Immature natural killer cell (primary cell): ENCODE results near the gene PPP1R8. TPM values are rescaled to one million over a fixed set of nuclear protein-coding genes. Genes with fewer than 3 reads are reported as not detected.

Experiments
- polyA plus RNA-seq, 3 donors: library from polyadenylated mRNA; unstranded; fragments of 300-500 nt; fragmentation: Illumina TruSeq; gene quantifications; one replicate each; pipeline ENCODE4 v1.2.3, GENCODE V29; 2021

The PPP1R8 gene
- polyA plus RNA-seq, 3 donors from 2014 or later, result 37.7 to 51.1 (median 45.1) TPM

Other genes starting within 250 kb of the PPP1R8 start
- 1 to 10 TPM in 2 of 3 donors, not detected in 1; 1.2 to 6.3 TPM for gene AHDC1, start 226.6 kb upstream of the PPP1R8 start, polyA plus RNA-seq
- gene FGR, start 195.6 kb upstream of the PPP1R8 start, polyA plus RNA-seq, result 100 to 1,000 TPM; 350 to 654 (median 572) TPM
- 100 to 1,000 TPM in 2 of 3 donors, 10 to 100 TPM in 1; 41.3 to 186 (median 177) TPM for gene IFI6, start 158.6 kb upstream of the PPP1R8 start, polyA plus RNA-seq
- 1 to 10 TPM; 2.2 to 8.1 (median 7.5) TPM for gene FAM76A, start 104.8 kb upstream of the PPP1R8 start, polyA plus RNA-seq
- 10 to 100 TPM in 2 of 3 donors, 1 to 10 TPM in 1; 7.9 to 12.9 (median 12.4) TPM for gene STX12, start 57.6 kb upstream of the PPP1R8 start, polyA plus RNA-seq
- gene THEMIS2, start 41.8 kb downstream of the PPP1R8 start, polyA plus RNA-seq, result 100 to 1,000 TPM in 2 of 3 donors, 10 to 100 TPM in 1; 93.2 to 146 (median 101) TPM
- 100 to 1,000 TPM; 258 to 407 (median 270) TPM for gene RPA2, start 83.8 kb downstream of the PPP1R8 start, polyA plus RNA-seq
- 1 to 10 TPM in 1 of 3 donors, under 1 TPM in 1, not detected in 1; 0.71 to 2.3 TPM for gene SMPDL3B, start 104.2 kb downstream of the PPP1R8 start, polyA plus RNA-seq
- 10 to 100 TPM; 27.7 to 39.2 (median 37.0) TPM for gene XKR8, start 129.2 kb downstream of the PPP1R8 start, polyA plus RNA-seq